Measurements from ENCODE around the gene DYRK2.

The DYRK2 gene

DNA sequence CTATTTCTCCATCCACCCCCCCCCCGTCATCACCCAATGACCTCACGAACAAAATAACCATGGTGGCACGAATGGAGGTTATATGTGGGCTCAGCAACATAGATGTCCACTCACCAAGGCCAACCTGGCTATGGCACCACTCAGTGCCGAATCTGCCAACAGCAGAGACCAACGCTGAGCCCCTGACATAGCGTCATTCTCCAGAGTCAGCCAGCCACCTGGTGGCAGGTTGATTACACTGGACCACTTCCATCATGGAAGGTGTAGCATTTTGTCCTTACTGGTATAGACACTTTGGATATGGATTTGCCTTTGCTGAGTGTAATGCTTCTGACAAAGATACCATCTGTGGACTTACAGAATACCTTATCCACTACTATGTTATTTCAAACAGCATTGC lies 24.2 kb upstream of the DYRK2 start:
- 93 to 94% methylated on average over 6 of the region's 6 CpGs for WGBS, 2 experiments
- no peak overlapping the region for H3K4me3 ChIP-seq (ENCODE audit: insufficient read depth, low read depth, low read length)
- no peaks in the 10 kb centered on the region for H3K36me3 ChIP-seq (ENCODE audit: control insufficient read depth, insufficient read depth, low read length)
- H3K27ac ChIP-seq (ENCODE audit: insufficient read depth, low read depth, low read length, poor library complexity, severe bottlenecking): no peak overlapping the region
- H3K9me3 ChIP-seq (ENCODE audit: control insufficient read depth, low read length): no peaks in the 10 kb centered on the region
- H3K4me1 ChIP-seq (ENCODE audit: control insufficient read depth, insufficient read depth, low read length): no peaks in the 10 kb centered on the region
- H3K27me3 ChIP-seq (ENCODE audit: control insufficient read depth, insufficient read depth, low read length, poor library complexity, severe bottlenecking): no peaks in the 10 kb centered on the region

DNA sequence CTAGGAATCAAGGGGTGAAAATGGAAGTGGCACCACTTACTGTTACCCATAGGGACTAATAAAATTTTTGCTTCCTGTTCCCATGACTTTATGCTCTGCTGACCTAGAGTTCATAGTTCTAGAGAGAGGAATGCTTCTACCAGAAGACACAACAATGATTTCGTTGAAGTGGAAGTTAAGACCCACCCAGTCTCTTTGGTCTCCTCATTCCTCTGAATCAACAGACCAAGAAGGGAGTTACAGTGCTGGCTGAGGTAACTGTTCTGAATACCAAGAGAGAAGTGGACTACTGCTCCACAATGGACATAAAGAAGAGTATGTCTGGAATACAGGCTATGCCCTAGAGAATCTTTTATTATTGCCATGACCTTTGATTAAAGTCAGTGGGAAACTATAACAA lies 23.5 kb upstream of the DYRK2 start:
- Histone ChIP-seq H3K9me3 (ENCODE audit: control insufficient read depth, low read length) (no peaks in the 10 kb centered on the region), H3K27me3 (ENCODE audit: control insufficient read depth, insufficient read depth, low read length, poor library complexity, severe bottlenecking) (no peaks in the 10 kb centered on the region), H3K4me1 (ENCODE audit: control insufficient read depth, insufficient read depth, low read length) (no peaks in the 10 kb centered on the region), H3K27ac (ENCODE audit: insufficient read depth, low read depth, low read length, poor library complexity, severe bottlenecking) (no peak overlapping the region), H3K36me3 (ENCODE audit: control insufficient read depth, insufficient read depth, low read length) (no peaks in the 10 kb centered on the region), H3K4me3 (ENCODE audit: insufficient read depth, low read depth, low read length) (no peak overlapping the region)
- 76 to 85% methylated on average over 1 of the region's 1 CpG for WGBS, 2 experiments

DNA sequence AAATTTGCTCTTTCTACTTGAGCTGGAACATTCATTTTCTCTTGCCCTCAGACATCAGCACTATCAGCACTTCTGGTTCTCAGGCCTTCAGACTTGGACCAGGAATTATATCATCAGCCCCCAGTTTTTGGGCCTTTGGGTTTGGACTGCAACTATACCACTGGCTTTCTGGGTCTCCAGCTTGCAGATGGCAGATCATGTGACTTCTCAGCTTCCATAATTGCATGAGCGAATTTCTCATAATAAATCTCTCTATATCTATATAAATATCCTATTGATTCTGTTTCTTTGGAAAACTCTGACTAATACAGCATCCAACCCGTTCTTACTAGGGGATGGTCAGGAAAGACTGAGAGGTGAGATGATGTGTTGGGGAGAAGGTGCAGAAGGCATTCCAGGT lies 22.4 kb upstream of the DYRK2 start:
- Histone ChIP-seq H3K27me3 (ENCODE audit: control insufficient read depth, insufficient read depth, low read length, poor library complexity, severe bottlenecking) (no peaks in the 10 kb centered on the region), H3K4me1 (ENCODE audit: control insufficient read depth, insufficient read depth, low read length) (peaks cover 4% of the 10 kb centered on the region), H3K4me3 (ENCODE audit: insufficient read depth, low read depth, low read length) (no peak overlapping the region), H3K9me3 (ENCODE audit: control insufficient read depth, low read length) (no peaks in the 10 kb centered on the region), H3K27ac (ENCODE audit: insufficient read depth, low read depth, low read length, poor library complexity, severe bottlenecking) (no peak overlapping the region), H3K36me3 (ENCODE audit: control insufficient read depth, insufficient read depth, low read length) (no peaks in the 10 kb centered on the region)
- 92 to 94% methylated on average over 1 to 2 of the region's 2 CpGs for WGBS, 2 experiments

DNA sequence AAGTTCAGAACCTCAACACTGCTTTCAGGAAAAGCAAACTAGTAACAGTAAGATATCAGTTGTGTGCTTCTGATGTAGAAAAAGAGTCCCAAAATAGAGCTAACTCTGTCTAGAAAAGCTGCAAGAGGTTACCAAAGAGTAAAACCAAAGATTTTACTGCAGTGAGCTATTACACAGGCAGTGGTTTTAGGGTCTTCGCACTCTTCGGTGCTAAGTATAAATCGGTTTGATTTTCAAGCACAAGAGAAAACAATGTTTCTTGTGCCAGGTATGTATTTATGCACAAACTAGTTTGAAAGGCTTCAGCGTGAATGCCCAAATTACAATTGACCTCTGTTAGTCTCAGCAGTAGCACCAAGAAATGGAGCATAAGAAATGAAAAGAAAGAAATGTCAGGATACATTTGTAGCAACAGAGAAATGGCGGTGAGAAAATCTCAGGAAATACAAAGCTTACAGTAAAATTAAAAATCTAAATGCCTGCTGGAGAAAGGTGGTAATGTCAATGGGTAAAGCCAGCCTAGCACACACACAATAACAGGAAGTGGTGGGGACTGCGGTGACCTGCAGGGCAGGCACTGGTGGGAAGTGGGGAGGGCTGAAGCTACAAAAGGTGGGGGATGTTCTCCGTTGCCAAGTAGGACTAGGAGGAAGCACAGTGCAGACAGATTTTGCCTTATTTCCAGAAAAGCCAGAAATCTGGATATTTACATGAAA lies 18.0 kb upstream of the DYRK2 start:
- 51 to 57% methylated on average over 7 of the region's 7 CpGs for WGBS, 2 experiments
- Histone ChIP-seq H3K36me3 (ENCODE audit: control insufficient read depth, insufficient read depth, low read length) (no peaks in the 10 kb centered on the region), H3K4me3 (ENCODE audit: insufficient read depth, low read depth, low read length) (no peak overlapping the region), H3K4me1 (ENCODE audit: control insufficient read depth, insufficient read depth, low read length) (peaks cover 8% of the 10 kb centered on the region), H3K27me3 (ENCODE audit: control insufficient read depth, insufficient read depth, low read length, poor library complexity, severe bottlenecking) (no peaks in the 10 kb centered on the region), H3K9me3 (ENCODE audit: control insufficient read depth, low read length) (no peaks in the 10 kb centered on the region), H3K27ac (ENCODE audit: insufficient read depth, low read depth, low read length, poor library complexity, severe bottlenecking) (no peak overlapping the region)

DNA sequence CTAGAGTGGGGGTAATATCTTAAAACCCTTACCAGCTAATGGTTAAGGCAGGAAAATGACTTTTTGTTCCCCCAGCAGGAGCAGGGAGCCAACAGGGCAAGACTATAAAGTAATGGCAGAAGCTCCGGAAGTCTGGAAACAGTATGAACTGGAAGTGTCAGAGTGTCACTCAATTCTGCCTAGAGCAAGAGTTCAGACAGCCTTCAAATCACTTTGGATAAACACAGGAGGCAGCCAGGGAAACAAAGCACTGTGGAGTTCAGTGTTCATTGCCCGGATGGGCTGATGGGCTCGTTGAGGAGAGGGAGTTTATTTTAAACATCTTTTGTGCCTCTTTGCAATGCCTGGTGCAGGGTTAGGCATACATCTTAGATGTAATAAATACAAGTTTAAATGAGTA lies 16.5 kb upstream of the DYRK2 start:
- Histone ChIP-seq H3K27ac (ENCODE audit: insufficient read depth, low read depth, low read length, poor library complexity, severe bottlenecking) (no peak overlapping the region), H3K4me1 (ENCODE audit: control insufficient read depth, insufficient read depth, low read length) (peaks cover 8% of the 10 kb centered on the region), H3K4me3 (ENCODE audit: insufficient read depth, low read depth, low read length) (no peak overlapping the region), H3K9me3 (ENCODE audit: control insufficient read depth, low read length) (no peaks in the 10 kb centered on the region), H3K36me3 (ENCODE audit: control insufficient read depth, insufficient read depth, low read length) (no peaks in the 10 kb centered on the region), H3K27me3 (ENCODE audit: control insufficient read depth, insufficient read depth, low read length, poor library complexity, severe bottlenecking) (no peaks in the 10 kb centered on the region)
- WGBS, 2 experiments: 42 to 58% methylated on average over 3 of the region's 3 CpGs

DNA sequence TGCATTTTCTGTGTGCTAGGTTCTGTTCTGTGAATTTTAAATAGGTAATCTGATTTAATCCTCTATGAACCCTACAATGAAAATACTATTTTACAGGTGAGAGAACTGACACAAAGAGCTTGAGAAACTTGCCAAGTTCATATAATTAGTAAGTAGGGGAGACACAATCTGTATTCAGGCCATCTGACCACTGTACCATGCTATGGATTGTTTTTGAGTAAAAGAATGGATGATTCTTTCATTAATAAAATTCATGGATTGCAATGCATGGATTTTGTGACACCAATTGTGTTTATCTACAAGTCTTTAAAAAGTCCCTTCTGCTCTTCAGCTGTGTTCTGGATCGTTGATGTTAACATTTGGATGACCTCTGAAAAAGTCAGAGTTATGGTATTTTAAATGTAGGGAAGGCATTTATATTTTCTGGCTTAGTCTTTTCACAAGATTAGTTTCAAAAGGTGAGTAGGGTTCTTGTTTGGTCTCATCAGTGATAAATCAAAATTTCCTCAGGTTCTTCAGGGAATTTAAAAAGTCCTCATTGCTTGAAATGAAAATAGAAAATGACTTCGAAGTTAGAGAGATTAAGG lies 15.4 kb upstream of the DYRK2 start:
- Histone ChIP-seq H3K4me1 (ENCODE audit: control insufficient read depth, insufficient read depth, low read length) (peaks cover 8% of the 10 kb centered on the region), H3K27me3 (ENCODE audit: control insufficient read depth, insufficient read depth, low read length, poor library complexity, severe bottlenecking) (no peaks in the 10 kb centered on the region), H3K36me3 (ENCODE audit: control insufficient read depth, insufficient read depth, low read length) (no peaks in the 10 kb centered on the region), H3K9me3 (ENCODE audit: control insufficient read depth, low read length) (no peaks in the 10 kb centered on the region), H3K4me3 (ENCODE audit: insufficient read depth, low read depth, low read length) (no peak overlapping the region), H3K27ac (ENCODE audit: insufficient read depth, low read depth, low read length, poor library complexity, severe bottlenecking) (no peak overlapping the region)
- WGBS, 2 experiments: 99 to 100% methylated on average over 1 to 2 of the region's 2 CpGs

DNA sequence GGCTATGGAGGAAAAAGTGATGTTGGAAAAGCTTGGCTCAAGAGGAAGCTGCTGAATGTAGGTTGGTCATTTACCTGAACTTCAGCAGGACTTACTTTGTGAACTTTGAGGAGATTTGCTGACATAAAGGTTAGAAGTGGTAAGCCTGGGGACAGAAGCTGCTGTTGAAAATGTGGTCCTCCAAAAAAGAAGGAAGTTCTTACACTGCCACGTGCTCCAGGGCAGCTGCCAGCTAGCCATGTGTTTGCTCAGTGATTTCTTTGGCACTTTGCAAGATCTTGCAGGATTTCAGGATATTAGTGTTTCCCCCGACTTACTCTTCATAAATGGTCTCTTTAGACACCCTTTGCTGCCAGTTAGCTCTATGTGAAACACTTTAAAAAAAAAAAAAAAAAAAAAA lies 14.8 kb upstream of the DYRK2 start:
- no peak overlapping the region for H3K27ac ChIP-seq (ENCODE audit: insufficient read depth, low read depth, low read length, poor library complexity, severe bottlenecking)
- no peaks in the 10 kb centered on the region for H3K27me3 ChIP-seq (ENCODE audit: control insufficient read depth, insufficient read depth, low read length, poor library complexity, severe bottlenecking)
- H3K36me3 ChIP-seq (ENCODE audit: control insufficient read depth, insufficient read depth, low read length): no peaks in the 10 kb centered on the region
- H3K9me3 ChIP-seq (ENCODE audit: control insufficient read depth, low read length): no peaks in the 10 kb centered on the region
- WGBS, 2 experiments: 84 to 97% methylated on average over 2 of the region's 2 CpGs
- H3K4me1 ChIP-seq (ENCODE audit: control insufficient read depth, insufficient read depth, low read length): peaks cover 8% of the 10 kb centered on the region
- no peak overlapping the region for H3K4me3 ChIP-seq (ENCODE audit: insufficient read depth, low read depth, low read length)

DNA sequence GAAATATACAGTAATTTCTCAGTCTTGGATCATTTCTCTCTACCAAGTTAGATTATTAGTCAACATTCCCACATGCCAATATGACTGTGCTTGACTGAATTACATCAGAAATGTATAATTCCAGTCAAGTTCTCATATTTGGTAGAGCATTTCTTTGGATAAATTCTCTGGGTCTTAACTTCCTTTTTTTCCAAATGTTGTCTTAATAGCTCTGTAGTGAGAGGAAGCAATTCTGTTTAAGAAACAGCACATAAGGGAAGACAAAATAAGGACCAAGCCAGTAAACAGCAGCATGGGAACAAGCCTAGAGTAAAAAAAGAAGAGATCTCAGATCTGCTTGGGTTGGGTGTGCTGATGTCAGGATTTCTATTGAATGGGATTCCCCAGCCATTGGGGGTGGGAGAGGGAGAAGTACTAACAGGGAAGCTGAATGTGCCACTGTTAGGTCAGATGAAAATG lies 14.2 kb upstream of the DYRK2 start:
- no peak overlapping the region for H3K4me3 ChIP-seq (ENCODE audit: insufficient read depth, low read depth, low read length)
- peaks cover 8% of the 10 kb centered on the region for H3K4me1 ChIP-seq (ENCODE audit: control insufficient read depth, insufficient read depth, low read length)
- H3K36me3 ChIP-seq (ENCODE audit: control insufficient read depth, insufficient read depth, low read length): no peaks in the 10 kb centered on the region
- no peaks in the 10 kb centered on the region for H3K9me3 ChIP-seq (ENCODE audit: control insufficient read depth, low read length)
- H3K27ac ChIP-seq (ENCODE audit: insufficient read depth, low read depth, low read length, poor library complexity, severe bottlenecking): no peak overlapping the region
- no peaks in the 10 kb centered on the region for H3K27me3 ChIP-seq (ENCODE audit: control insufficient read depth, insufficient read depth, low read length, poor library complexity, severe bottlenecking)

DNA sequence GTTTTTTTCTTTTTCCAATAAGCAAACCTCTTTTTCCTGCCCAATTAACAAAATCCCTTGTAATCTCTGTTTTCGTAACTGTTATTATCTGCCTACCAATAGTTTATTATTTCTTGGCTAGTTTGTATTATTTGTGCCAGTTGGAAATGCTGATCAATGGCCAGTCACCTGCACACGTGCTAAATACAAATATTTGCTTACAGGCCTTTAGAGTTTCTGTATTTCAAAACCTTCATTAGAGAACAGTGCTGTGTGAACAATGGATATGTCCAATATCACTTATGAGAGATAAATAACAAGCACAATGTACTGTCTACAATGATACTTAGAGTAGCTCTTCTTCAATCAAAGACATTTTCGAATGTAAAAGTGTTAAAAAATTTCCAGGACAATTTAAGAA lies 10.8 kb upstream of the DYRK2 start:
- H3K4me1 ChIP-seq (ENCODE audit: control insufficient read depth, insufficient read depth, low read length): no peaks in the 10 kb centered on the region
- no peaks in the 10 kb centered on the region for H3K9me3 ChIP-seq (ENCODE audit: control insufficient read depth, low read length)
- no peak overlapping the region for H3K27ac ChIP-seq (ENCODE audit: insufficient read depth, low read depth, low read length, poor library complexity, severe bottlenecking)
- H3K27me3 ChIP-seq (ENCODE audit: control insufficient read depth, insufficient read depth, low read length, poor library complexity, severe bottlenecking): no peaks in the 10 kb centered on the region
- 82 to 100% methylated on average over 1 to 3 of the region's 3 CpGs for WGBS, 2 experiments
- no peaks in the 10 kb centered on the region for H3K36me3 ChIP-seq (ENCODE audit: control insufficient read depth, insufficient read depth, low read length)
- H3K4me3 ChIP-seq (ENCODE audit: insufficient read depth, low read depth, low read length): no peak overlapping the region

DNA sequence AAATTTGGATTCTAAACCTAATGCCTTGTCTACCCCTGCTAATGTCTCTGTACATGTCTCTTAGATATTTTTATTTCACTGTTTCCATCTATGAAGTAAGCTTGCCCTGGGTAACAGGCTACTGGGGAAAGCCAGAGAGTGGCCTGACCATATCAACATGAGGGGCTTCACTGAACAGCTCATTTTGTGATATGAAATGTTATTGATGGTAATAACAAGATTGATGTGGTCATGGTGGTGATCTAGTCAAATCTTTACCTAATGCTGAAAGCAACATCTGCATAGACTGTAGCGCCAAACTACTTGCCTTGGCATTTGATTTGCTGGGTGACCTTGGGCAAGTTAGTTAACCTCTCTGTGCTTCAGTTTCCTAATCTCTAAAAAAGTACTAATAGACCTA lies 9.9 kb upstream of the DYRK2 start:
- Histone ChIP-seq H3K36me3 (ENCODE audit: control insufficient read depth, insufficient read depth, low read length) (no peaks in the 10 kb centered on the region), H3K9me3 (ENCODE audit: control insufficient read depth, low read length) (no peaks in the 10 kb centered on the region), H3K27me3 (ENCODE audit: control insufficient read depth, insufficient read depth, low read length, poor library complexity, severe bottlenecking) (no peaks in the 10 kb centered on the region), H3K27ac (ENCODE audit: insufficient read depth, low read depth, low read length, poor library complexity, severe bottlenecking) (no peak overlapping the region), H3K4me3 (ENCODE audit: insufficient read depth, low read depth, low read length) (no peak overlapping the region), H3K4me1 (ENCODE audit: control insufficient read depth, insufficient read depth, low read length) (no peaks in the 10 kb centered on the region)
- WGBS, 2 experiments: 89 to 92% methylated on average over 1 of the region's 1 CpG
